Measurements from ENCODE around the gene FGF19.

- TF ChIP-seq CTCF (IDR thresholded peaks at IDR 0.05) (no peak), EZH2 (IDR thresholded peaks at IDR 0.05; ENCODE audit: borderline replicate concordance, insufficient read depth, low read depth, low read length, poor library complexity, severe bottlenecking) (no peak)
These were observed 41.0 kb downstream of the FGF19 start for GRCh38 chr11:69662806-69663205.
